Measurements from ENCODE around the gene SVIL. TPM values are rescaled to one million over a fixed set of nuclear protein-coding genes. Genes with fewer than 3 reads are reported as not detected.
A peak's percentile ranks its signal among the peaks of the same experiment; 100 is the strongest.
"Not testable (repeated sequence)": the region's sequence is repeated elsewhere in the genome, so short reads cannot be mapped to it uniquely, and the experiment has no call there.

The SVIL gene
- total and polyA plus RNA-seq, 4 experiments from 2014 or later: 1.1 to 31.2 (median 22.0) TPM

DNA sequence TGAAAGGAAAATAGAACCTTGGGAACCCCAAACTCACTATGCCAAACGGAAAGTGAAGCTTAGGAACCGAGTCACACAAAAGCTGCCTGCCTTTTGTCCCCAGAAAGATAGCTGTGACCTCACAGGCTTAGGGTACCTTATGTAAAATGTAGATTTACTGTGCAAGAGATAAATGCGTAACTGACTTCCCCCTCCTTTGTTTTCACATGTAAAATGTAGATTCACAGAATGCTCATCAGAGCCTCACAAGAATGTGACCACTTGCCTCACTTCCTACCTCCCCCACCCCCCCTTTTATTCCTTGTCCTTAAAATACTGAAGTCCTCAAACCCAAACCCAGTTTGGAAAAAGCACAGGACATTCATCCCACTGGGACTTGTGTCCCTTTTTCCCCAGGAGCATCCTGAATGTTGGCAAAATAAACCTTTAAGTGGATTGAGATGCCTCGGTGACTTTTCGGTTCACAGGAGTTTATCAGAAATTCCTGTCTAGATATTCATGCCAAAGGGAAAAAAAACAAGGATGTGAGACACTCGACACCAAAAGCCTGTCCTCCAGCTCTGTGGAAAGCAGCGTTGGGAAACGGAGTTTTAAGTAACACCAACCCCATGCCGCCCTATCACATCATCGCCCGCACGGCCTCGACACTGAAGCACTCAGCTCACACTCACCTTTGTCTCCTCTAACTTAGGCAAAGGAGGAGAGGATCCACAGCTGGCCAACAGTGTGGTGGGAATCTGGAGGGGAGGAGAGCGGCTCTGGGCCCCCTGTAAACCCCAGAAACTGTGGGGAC, 45.9 kb downstream of the SVIL start:
- Mint-ChIP-seq H3K4me1 (peaks cover 12 to 33% (median 16%) of the 10 kb centered on the region in 4 donors), H3K27ac (no peak overlapping the region), H3K9me3 (no peaks in the 10 kb centered on the region), H3K4me3 (no peak overlapping the region), H3K27me3 (no peaks in the 10 kb centered on the region), H3K36me3 (peaks cover 2 to 13% of the 10 kb centered on the region in 2 donors)
- H3K9me3 ChIP-seq (ENCODE audit: control insufficient read depth in 1 of 2, low read length in 2 of 2): no peaks in the 10 kb centered on the region
- no peaks in the 10 kb centered on the region for H3K36me3 ChIP-seq (ENCODE audit: insufficient read depth, low read length)
- no peak overlapping the region for H3K27ac ChIP-seq (ENCODE audit: low read depth, low read length)
- H3K4me1 ChIP-seq (ENCODE audit: insufficient read depth, low read length): peaks cover 8% of the 10 kb centered on the region
- no peaks in the 10 kb centered on the region for H3K27me3 ChIP-seq (ENCODE audit: insufficient read depth, low read length)
- intact Hi-C loops (cut with micrococcal nuclease): no loop called here
- H3K4me3 ChIP-seq (ENCODE audit: low read length in 2 of 2): no peak overlapping the region
- no peak for DNase-seq
- ChIA-PET CTCF (ENCODE audit: partially characterized antibody) (interaction anchor here (1.3 to 4.9 kb wide), 3 partner anchors 20 to 147 kb away, joined by 3 to 28 read pairs (median 17); no protein-coding TSS in a partner anchor), POLR2A (ENCODE audit: partially characterized antibody) (no interaction called here)

DNA sequence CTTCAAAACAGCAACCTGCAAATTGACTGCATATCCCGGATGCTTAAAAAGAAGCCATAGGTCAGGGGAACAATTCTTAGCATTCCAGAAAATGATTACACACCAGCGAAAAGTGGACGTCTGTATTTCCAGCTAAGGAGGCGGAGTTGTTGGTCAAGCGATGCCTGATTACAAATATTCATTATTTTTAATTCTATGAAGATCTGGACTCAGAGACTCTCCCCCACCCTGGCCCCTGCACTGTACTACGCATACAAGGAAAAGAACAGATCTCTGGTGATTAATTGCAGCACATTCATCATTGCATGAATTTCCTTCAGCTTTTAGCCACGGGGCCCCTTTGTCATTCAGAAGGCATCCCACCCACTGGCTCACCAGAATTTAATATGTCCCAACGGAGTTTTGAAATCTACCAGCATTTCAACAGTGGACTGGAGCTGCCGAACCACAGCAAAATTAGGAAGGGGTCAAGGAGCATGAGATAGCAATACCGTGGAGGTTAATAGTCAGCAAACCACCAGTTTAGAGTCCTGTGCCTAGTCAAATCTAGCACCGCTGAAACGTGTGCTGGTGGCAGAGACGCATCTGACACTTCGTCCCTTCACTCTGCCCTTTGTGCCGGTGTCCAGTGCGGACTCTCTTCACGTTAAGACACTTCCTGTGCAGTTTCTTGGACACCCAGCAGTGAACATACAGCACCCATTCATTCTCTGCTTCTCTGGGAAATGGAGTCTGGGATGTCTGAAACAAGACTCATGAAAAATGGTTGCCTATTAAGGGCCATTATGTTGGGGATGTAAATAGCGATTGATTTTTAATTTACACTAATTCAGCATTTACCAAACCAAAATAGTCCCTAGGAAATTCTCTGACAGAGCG, 46.8 kb downstream of the SVIL start:
- H3K36me3 ChIP-seq (ENCODE audit: insufficient read depth, low read length); H3K4me3 Mint-ChIP-seq; H3K4me3 ChIP-seq (ENCODE audit: low read length in 2 of 2); H3K9me3 ChIP-seq (ENCODE audit: control insufficient read depth in 1 of 2, low read length in 2 of 2); H3K27ac ChIP-seq (ENCODE audit: low read depth, low read length); H3K9me3 Mint-ChIP-seq; H3K27me3 Mint-ChIP-seq; DNase-seq; H3K4me1 ChIP-seq (ENCODE audit: insufficient read depth, low read length); H3K27ac Mint-ChIP-seq; intact Hi-C loops (cut with micrococcal nuclease); H3K27me3 ChIP-seq (ENCODE audit: insufficient read depth, low read length); POLR2A ChIA-PET (ENCODE audit: partially characterized antibody): not testable (repeated sequence)
- Mint-ChIP-seq H3K36me3 (peaks cover 4 to 14% of the 10 kb centered on the region in 2 donors), H3K4me1 (peaks cover 16 to 42% (median 20%) of the 10 kb centered on the region in 4 donors)
- CTCF ChIA-PET (ENCODE audit: partially characterized antibody): interaction anchor here (4.9 kb wide), 1 partner anchor 147 kb away, joined by 28 read pairs; no protein-coding TSS in a partner anchor

DNA sequence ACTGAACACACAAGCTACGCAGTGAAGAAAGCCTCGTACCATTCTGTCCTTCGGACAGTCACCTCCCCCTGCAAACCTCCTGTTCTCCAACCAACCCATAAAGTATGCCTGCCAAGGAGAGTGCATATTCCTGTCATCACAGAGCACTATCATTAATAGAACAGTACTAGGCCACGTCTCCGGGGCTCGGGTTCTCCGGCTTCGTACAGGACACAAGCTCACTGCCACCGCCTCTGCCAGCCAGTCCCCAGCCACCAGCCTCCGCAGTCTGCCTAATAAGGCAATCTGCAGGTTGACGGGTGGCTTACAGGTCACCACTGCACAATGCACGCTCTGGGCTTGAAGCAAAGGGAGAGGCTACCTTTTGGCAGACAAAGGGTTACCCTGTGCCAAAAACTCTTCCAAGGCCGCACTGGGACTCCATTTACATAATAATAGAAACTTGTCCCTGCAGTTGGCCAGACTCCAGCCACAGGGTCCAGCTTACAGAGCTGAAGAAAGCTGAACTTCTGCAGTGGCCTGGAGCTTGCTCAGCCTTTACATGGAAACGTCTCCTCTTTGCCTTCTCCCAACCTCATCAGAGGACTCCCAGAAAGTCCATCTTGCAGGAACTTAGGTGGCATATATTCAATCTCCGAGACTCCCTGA, 47.5 kb downstream of the SVIL start:
- POLR2A ChIA-PET (ENCODE audit: partially characterized antibody): not testable (repeated sequence)

DNA sequence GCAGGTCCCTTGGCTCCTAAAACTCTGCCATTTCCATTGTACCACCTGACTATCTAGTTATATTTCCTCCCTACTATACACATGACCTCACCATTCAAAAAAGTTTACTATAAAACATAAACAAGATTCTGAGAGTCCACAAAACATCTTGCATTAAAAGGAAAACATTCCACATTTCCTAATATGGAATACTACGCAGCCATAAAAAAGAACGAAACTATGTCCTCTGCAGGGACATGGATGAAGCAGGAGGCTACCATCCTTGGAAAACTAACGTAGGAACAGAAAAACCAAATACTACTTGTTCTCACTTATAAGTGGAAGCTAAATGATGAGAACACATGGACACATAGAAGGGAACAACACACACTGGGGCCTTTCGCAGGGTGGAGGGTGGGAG, 48.3 kb downstream of the SVIL start:
- Histone ChIP-seq H3K36me3 (ENCODE audit: insufficient read depth, low read length) (no peaks in the 10 kb centered on the region), H3K27ac (ENCODE audit: low read depth, low read length) (no peak overlapping the region), H3K4me1 (ENCODE audit: insufficient read depth, low read length) (peaks cover 8% of the 10 kb centered on the region), H3K27me3 (ENCODE audit: insufficient read depth, low read length) (no peaks in the 10 kb centered on the region), H3K9me3 (ENCODE audit: control insufficient read depth in 1 of 2, low read length in 2 of 2) (no peaks in the 10 kb centered on the region), H3K4me3 (ENCODE audit: low read length in 2 of 2) (no peak overlapping the region)
- ChIA-PET POLR2A (ENCODE audit: partially characterized antibody) (no interaction called here), CTCF (ENCODE audit: partially characterized antibody) (no interaction called here)
- Mint-ChIP-seq H3K36me3 (peaks cover 7 to 20% of the 10 kb centered on the region in 2 donors), H3K9me3 (no peaks in the 10 kb centered on the region), H3K4me3 (no peak overlapping the region), H3K27me3 (no peaks in the 10 kb centered on the region), H3K4me1 (peaks cover 18 to 48% (median 20%) of the 10 kb centered on the region in 4 donors), H3K27ac (no peak overlapping the region)
- no peak for DNase-seq
- intact Hi-C loops (cut with micrococcal nuclease): no loop called here

More for the DNA sequence above, 47.5 kb downstream of the SVIL start:
- H3K27ac ChIP-seq (ENCODE audit: low read depth, low read length); H3K9me3 Mint-ChIP-seq; H3K4me1 ChIP-seq (ENCODE audit: insufficient read depth, low read length); CTCF ChIA-PET (ENCODE audit: partially characterized antibody); H3K9me3 ChIP-seq (ENCODE audit: control insufficient read depth in 1 of 2, low read length in 2 of 2); H3K27me3 ChIP-seq (ENCODE audit: insufficient read depth, low read length); intact Hi-C loops (cut with micrococcal nuclease); DNase-seq; H3K27me3 Mint-ChIP-seq; H3K4me3 Mint-ChIP-seq; H3K4me3 ChIP-seq (ENCODE audit: low read length in 2 of 2); H3K36me3 ChIP-seq (ENCODE audit: insufficient read depth, low read length); H3K27ac Mint-ChIP-seq: not testable (repeated sequence)
- Mint-ChIP-seq H3K4me1 (peaks cover 16 to 46% (median 22%) of the 10 kb centered on the region in 4 donors), H3K36me3 (peaks cover 7 to 14% of the 10 kb centered on the region in 2 donors)

DNA sequence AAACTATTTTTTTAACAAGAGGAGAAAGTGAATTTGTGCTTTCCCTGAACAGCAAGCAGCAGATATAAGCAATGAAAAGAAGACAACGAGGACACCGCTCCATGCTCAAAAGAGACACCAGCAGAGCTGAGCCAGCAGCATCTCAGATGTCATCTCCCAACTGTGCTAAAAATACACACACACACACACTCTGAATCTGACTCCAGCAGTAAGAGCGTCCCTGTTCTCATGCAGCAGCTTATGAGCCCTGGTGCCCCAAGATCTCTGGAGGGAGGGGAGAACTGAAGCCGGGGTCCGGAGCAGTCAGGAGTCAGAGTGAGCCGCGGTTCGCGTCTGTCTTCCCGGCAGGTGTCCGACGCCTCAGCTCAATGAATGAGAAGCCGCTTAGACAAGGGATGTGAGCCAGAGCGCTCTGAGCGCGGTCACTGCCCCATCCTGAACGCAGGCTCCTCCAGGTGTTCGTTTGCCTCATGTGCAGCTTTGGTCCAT, 49.2 kb downstream of the SVIL start:
- peaks cover 13 to 39% (median 15%) of the 10 kb centered on the region in 4 donors for H3K4me1 Mint-ChIP-seq
- no peak overlapping the region for H3K27ac ChIP-seq (ENCODE audit: low read depth, low read length)
- H3K9me3 Mint-ChIP-seq: no peaks in the 10 kb centered on the region
- ChIA-PET POLR2A (ENCODE audit: partially characterized antibody) (no interaction called here), CTCF (ENCODE audit: partially characterized antibody) (interaction anchor here (1.1 kb wide), 1 partner anchor 149 kb away, joined by 3 read pairs; no protein-coding TSS in a partner anchor)
- intact Hi-C loops (cut with micrococcal nuclease): no loop called here
- H3K36me3 Mint-ChIP-seq: peaks cover 7 to 20% of the 10 kb centered on the region in 2 donors
- no peaks in the 10 kb centered on the region for H3K27me3 ChIP-seq (ENCODE audit: insufficient read depth, low read length)
- no peaks in the 10 kb centered on the region for H3K9me3 ChIP-seq (ENCODE audit: control insufficient read depth in 1 of 2, low read length in 2 of 2)
- H3K4me1 ChIP-seq (ENCODE audit: insufficient read depth, low read length): peaks cover 7% of the 10 kb centered on the region
- H3K36me3 ChIP-seq (ENCODE audit: insufficient read depth, low read length): no peaks in the 10 kb centered on the region
- DNase-seq: no peak
- H3K4me3 ChIP-seq (ENCODE audit: low read length in 2 of 2): no peak overlapping the region
- H3K4me3 Mint-ChIP-seq: no peak overlapping the region
- H3K27ac Mint-ChIP-seq: no peak overlapping the region
- H3K27me3 Mint-ChIP-seq: no peaks in the 10 kb centered on the region

DNA sequence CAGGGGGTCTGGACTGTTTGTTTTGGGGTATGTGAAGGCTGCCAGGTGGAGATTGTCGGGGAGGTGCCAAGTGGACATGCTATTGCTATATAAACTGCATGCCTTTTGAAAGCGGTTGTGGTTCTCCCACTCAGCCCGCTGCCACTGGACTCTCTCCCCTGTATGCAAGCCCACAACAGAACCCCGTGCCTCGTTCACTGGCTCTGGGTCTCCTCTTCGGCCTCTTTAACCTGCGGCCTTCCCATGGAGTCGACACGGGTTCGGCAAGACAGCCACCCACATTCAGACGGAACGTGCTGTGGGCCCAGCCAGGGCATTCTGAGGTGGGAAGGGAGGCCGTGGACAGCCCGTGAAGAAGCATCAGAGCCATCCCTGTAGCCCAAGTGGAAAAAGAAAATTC, 50.3 kb downstream of the SVIL start:
- intact Hi-C loops (cut with micrococcal nuclease): no loop called here
- H3K27ac ChIP-seq (ENCODE audit: low read depth, low read length): no peak overlapping the region
- no peaks in the 10 kb centered on the region for H3K27me3 Mint-ChIP-seq
- no peaks in the 10 kb centered on the region for H3K36me3 ChIP-seq (ENCODE audit: insufficient read depth, low read length)
- peaks cover 6 to 20% of the 10 kb centered on the region in 2 donors for H3K36me3 Mint-ChIP-seq
- H3K9me3 ChIP-seq (ENCODE audit: control insufficient read depth in 1 of 2, low read length in 2 of 2): no peaks in the 10 kb centered on the region
- no peak for DNase-seq
- H3K4me1 Mint-ChIP-seq: peaks cover 6 to 32% (median 11%) of the 10 kb centered on the region in 4 donors
- POLR2A ChIA-PET (ENCODE audit: partially characterized antibody): no interaction called here
- H3K4me3 Mint-ChIP-seq: no peak overlapping the region
- no peaks in the 10 kb centered on the region for H3K27me3 ChIP-seq (ENCODE audit: insufficient read depth, low read length)
- no peak overlapping the region for H3K27ac Mint-ChIP-seq
- H3K9me3 Mint-ChIP-seq: no peaks in the 10 kb centered on the region
- H3K4me1 ChIP-seq (ENCODE audit: insufficient read depth, low read length): no peaks in the 10 kb centered on the region
- no peak overlapping the region for H3K4me3 ChIP-seq (ENCODE audit: low read length in 2 of 2)
- CTCF ChIA-PET (ENCODE audit: partially characterized antibody): no interaction called here

DNA sequence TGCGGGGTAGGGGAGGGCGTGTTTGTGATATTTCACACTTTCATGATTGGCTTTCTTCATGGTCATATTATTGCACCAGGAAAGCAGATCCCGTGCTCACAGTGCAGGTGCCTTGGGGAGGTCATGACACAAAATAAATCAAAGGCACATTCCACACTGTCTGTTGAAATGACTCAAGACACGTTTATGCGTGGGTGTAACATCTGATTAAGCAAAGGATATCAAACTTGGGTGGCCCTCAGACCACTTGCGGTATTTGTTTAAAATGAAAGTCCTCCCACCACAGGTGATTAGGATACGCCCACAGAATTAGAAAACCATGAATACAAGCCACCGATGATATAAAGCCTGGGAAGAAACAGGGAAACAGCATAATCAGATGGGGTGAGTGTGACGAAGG, 51.1 kb downstream of the SVIL start:
- H3K36me3 ChIP-seq (ENCODE audit: insufficient read depth, low read length): no peaks in the 10 kb centered on the region
- Mint-ChIP-seq H3K36me3 (peaks cover 6 to 23% of the 10 kb centered on the region in 2 donors), H3K27me3 (no peaks in the 10 kb centered on the region), H3K27ac (no peak overlapping the region), H3K9me3 (no peaks in the 10 kb centered on the region), H3K4me1 (peaks cover 6 to 32% (median 11%) of the 10 kb centered on the region in 4 donors), H3K4me3 (peak overlapping the region in 2 of 8 donors; percentile 10 to 42)
- DNase-seq: no peak
- intact Hi-C loops (cut with micrococcal nuclease): no loop called here
- H3K9me3 ChIP-seq (ENCODE audit: control insufficient read depth in 1 of 2, low read length in 2 of 2): no peaks in the 10 kb centered on the region
- H3K4me3 ChIP-seq (ENCODE audit: low read length in 2 of 2): no peak overlapping the region
- POLR2A ChIA-PET (ENCODE audit: partially characterized antibody): no interaction called here
- H3K27ac ChIP-seq (ENCODE audit: low read depth, low read length): no peak overlapping the region
- no peaks in the 10 kb centered on the region for H3K4me1 ChIP-seq (ENCODE audit: insufficient read depth, low read length)
- CTCF ChIA-PET (ENCODE audit: partially characterized antibody): interaction anchor here (1.0 kb wide), 1 partner anchor 8 kb away, joined by 4 read pairs; no protein-coding TSS in a partner anchor
- no peaks in the 10 kb centered on the region for H3K27me3 ChIP-seq (ENCODE audit: insufficient read depth, low read length)
